SU-DHL-6 (cell line): ENCODE measurements around the gene SRGAP1.

ENCODE experiments used
- CTCF ChIP-seq: fragments of 200-600 bp; sonication (generic); IDR thresholded peaks from one replicate; pipeline ENCODE4 v1.5.1; 2017; ENCODE audit warnings: antibody characterized with exemption, mild to moderate bottlenecking, low read length, moderate library complexity; ENCODE audit not compliant: insufficient read depth, poor library complexity, severe bottlenecking
- EZH2phosphoT487 ChIP-seq: fragments of 200-600 bp; sonication (generic), shearing (Covaris generic); conservative IDR thresholded peaks from 2 replicates; pipeline ENCODE4 v1.6.1; 2018; ENCODE audit warnings: mild to moderate bottlenecking, antibody characterized with exemption, low read length, moderate library complexity, mixed read lengths

DNA sequence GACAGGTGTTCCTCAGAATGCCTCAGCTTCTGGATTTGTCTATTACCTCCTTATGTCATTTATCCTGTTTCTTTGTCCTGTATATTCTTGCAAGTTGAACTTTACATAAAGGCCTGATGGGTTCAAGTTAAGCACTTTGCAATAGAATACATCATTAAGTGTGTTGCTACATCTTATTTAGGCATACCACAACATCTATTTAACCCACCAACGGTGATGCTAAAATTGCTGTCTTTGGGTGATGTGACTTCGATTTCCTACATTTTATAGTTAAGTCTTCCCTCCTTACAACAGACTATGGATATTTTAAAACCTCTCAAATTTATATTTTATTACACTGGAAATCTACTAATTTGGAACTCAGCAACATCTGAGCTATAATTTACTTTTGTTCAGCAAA is 206.6 kb downstream of the SRGAP1 start:
- TF ChIP-seq CTCF (no peak), EZH2phosphoT487 (no peak)
